Hematopoietic multipotent progenitor cell treated with erythropoietin and hydrocortisone succinate and interleukin-3 and kit ligand, for 15 days (in vitro differentiated cells): ENCODE measurements around the gene PARD6B.
A peak's percentile ranks its signal among the peaks of the same experiment; 100 is the strongest.

Source experiments
- DNase-seq: peaks from one replicate; pipeline ENCODE4 v3.0.0-alpha.2; 2015; ENCODE audit warnings: low spot score

Gene PARD6B

DNA sequence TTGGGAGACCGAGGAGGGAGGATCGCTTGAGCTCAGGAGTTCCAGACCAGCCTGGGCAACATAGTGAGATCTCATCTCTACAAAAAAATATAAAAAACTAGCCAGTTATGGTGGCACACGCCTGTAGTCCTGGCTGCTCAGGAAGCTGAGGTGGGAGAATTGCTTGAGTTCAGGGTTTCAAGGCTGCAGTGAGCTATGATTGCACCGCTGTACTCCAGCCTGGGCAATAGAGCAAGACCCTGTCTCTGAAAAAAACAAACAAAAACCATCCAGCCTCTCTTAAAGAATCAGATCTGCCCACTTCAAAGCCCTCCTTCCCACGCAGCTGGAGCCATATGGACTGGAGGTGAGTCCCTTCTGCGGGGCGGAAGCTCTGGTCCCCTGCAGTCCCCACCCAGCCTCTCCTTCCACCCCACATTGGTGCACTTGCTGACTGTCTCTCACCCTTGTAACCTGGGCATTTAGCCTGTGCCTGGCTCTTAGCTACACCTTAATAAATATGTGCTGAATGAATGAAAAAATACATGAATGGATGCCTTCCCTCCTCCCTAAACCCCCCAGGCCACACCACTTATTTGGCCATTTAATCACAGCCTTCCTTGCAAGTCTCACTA, 7.2 kb upstream of the PARD6B start:
- no peak for DNase-seq

DNA sequence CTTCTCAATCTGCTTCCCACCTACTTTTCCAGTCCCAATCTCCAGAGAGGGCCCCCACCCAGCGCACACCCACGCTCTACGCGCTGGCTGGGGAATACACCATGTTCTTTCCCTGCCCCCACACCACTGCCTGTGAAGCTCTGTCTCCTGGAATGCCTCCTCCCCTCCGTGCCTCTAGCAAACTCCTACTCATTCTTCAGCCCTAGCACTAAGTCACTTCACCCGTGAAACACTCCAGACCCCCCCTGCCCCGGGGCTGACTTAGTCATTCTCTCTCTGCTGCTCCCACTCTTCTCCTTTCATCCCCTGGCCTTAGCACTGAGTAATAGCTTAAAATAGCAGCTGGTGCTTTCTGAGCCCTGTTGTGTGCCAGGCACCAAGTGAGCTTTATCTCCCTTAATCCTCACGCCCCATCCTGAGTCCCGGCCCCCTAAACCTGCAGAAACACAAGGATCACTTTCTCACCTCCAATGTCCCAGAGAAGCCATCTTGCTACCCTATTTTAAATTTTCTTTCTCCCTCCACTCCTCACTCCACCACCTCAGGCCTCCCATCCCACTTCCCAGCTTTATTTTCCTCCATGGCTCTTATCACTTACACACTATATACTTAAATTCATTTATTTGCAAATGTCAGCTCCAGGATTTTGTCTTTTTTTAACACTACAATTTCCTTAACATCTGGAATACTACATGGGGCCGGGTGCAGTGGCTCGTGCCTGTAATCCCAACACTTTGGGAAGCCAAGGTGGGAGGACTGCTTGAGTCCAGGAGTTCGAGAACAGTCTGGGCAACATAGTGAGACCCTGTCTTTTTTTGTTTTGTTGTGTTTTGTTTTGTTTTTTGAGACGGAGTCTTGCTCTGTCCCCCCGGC, 6.3 kb upstream of the PARD6B start:
- DNase-seq, result no peak

DNA sequence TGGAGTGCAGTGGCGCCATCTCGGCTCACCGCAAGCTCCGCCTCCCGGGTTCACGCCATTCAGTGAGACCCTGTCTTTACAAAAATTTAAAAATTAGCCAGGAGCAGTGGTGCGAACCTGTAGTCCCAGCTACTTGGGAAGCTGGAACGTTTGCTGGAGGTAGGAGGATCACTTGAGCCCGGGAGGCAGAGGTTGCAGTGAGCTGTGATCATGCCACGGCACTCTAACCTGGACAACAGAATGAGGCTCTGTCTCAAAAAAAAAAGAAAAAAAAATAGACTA, 5.7 kb upstream of the PARD6B start:
- no peak for DNase-seq

DNA sequence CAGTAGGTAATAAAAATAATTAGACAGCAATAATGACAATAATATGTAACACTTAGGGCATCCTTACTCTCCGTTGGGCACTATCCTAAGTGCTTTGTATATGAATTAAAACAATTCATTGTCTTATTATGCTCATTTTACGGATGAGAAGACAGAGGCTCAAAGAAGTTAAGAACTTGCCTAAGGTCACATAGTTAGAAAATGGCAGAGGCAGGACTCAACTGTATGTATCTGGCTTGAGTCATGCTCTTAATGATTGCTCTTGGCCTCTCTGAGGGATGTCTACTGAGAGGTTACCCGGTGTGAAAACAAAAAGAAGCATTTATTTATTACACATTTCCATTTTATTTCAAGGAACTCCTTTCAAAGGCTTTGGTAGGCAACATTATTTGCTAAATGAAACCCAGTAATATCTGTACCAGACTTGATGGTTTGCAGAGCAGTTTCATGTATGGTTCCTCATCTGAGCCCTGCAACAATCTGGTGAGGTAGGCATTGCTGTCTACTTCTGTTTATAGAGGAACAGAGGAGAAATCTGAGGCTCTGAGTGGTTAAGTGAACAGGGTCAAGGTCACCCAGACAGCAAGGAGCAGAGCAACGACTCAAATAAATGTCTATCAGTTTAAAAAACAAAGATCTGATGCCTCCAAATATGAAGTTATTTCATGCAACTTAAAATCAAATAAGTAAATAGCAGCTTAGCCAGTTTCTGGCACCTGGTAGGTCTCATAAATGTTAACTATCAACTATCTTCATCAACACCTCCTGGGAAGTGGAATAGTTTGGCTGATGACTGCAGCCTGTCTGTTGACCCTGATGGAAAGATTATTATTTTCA, 4.2 kb upstream of the PARD6B start:
- DNase-seq, result no peak

DNA sequence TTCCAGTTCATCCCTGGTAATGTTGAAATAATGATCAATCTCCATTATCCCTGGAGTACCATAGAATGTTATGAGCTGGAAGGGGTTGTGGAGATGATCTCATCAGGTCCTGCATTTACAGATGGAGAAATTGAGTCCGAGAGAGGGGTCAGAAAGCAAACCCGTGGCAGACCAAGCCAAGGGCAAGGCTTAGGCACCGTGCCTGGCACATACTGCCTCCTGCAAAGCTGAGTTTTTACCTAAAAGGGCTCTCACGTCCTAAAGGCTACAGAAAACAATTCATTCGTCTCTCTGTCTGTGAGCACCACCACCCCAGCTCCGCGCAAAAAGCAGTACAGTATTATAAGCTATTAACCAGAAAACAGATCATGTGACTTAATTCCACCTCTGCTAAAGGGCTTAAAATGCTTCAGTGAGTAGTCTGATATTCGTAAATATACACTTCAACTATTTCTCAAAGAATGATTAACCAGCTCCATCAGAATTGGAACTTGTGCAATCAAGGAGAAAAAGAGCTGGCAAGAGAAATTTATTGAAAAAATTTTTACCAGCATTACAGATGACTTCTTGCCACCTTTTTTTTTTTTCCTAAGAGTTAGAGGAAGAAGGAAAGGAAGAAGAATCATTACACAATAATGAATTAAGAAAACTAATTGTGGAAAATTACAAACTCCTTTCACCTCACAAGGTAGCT, 3.4 kb upstream of the PARD6B start:
- DNase-seq, result no peak

DNA sequence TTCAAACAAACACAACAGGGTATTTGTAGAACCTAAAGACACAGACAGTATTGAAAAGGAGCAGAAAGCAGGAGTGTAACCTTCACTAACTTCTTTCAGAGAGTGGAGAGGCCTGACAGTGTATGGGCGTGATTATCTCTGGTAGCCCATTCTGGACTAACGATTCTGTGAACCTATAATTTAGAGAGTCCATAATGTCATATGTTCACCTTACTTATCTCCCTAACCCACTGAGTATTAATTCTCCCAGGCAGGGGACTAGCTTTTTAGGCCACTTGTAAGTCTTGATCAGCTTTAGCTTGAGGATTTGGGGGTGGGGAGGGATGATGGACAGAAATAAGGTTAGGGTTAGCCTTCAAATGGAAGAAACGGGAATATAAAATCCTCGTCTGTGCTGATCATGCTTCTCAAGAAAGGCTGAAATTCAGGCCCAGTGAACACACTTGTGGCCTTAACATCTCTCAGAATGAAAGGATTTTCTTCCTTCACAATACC, 2.8 kb upstream of the PARD6B start:
- no peak for DNase-seq

DNA sequence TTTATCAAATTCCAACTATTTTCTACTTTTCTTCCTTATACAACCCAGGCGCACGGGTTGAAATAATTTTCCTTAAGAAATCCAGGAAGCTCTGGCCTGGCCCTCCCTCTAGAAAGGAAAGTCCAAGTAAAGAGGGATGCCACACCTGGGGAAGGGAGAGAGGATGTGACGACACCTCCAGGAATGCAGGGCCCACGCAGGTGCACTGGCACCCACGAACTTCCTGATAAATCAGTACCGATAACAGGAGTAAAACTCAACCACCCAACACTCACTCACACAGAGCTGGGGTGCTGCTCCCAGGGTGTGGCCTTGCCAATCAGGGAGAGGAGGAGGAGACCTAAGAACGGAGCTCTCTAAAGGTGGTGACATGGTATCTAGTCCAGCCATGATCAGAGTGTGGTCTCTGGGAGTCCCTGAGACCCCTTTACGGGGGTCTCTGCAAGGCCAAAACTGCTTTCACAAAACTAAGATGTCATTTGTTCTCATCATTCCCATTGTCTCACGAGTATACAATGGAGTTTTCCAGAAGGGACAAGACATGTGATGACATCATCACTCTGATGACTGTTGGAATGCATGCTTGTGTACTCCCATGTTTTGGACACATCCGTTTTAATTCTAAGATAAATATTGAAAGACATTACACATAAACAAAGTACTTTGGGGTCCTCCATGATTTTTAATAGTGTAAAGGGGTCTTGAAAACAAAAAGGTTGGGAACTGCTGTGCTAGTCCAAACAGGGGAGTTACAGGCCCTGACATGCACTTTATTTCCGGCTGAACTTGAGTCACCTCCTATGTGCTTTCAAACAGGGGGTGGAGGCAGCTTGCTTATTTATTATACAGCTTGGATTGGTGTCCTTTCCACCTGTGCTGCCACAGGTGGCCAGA, 2.2 kb upstream of the PARD6B start:
- no peak for DNase-seq

DNA sequence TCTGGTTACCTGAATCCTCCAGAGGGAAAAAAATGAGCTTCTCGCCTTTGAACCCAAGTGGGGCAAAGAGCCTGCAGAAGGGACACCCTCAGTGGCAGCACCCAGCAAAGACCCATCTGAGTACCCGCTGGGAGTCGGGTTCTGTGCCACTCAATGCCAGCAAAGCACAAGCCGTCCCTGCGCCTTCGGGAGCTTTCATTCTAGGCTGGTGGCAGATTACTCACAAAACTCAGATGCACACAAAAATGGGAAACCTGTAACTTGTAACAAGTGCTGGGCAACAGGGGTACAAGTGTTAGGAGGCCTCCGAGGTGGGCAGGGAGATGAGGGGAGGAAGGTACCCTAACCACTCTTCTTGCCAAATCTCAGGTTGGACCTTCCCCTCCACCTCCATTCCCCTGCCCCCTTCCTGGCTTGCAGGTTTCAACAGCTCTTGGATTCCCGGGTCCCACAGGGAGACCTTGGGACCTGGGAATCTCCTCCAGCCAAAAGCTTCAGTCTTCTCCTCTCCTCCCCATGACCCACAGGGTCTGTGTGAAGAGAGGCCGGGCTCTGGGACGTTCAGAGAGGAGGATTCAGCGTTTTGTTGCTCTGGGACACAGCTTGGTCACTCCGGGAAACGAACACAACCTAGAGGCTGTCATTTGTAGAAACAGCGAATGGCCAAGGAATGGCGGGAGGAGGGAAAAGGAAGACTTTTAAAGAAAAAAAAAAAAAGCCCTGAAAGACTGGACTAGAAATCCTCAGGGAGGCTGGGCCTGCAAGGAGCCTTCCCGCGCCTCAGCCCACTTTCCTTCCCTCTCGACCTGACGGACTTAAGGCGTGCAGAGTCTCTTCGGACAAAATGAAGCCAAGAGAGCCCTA, 1.2 kb upstream of the PARD6B start:
- no peak for DNase-seq

DNA sequence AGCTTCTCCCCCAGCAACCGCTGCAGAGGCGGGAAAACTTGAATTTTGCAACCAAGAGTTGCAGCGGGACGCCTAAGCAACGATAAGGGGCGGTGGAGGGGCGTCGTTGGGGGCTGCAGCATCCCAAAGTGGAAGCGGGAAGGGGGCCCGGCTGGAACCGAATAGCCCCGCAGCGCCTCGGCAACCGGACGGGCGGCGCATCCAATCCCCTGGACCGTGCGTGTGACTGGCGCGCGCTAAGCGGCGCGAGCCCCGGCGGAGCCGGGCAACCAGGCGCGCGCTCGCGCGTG, 670 bp upstream of the PARD6B start:
- DNase-seq, result no peak

DNA sequence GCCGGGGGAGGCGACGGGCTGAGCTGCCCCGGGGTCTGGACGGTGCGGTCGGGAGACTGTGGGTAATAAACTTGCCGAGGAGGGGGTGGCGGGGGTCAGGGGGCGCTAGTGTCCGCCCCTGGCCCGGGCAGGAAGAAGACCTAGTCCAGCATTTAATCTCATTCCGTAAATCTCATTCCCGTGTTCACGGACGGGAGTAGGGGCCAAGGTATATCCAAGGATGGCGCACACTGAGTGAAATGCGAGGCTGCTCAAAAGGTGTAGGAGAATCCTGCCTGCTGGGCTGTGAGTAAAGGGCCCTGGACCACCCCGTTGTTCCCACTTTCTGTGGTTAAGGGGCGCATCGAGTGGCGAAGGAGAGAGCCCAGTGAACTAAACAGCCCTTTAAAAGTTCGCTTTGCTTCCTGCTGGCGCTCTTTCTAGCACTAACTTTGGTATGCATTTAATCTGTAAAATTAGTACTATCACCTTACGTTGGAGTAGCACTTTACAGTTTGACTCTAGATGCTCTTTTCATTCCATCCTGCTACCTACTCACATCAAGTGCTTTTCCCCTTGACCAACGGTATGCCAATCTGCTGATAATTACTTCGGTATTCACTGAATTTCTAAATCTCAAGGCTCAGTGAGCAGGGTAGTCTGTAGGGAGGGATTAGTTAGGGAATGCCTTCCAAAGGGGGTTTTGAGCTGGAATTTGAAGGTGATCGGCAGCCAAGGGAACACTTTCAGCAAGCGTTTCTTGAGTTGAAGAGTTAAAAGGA, 730 bp downstream of the PARD6B start:
- DNase-seq, result no peak

DNA sequence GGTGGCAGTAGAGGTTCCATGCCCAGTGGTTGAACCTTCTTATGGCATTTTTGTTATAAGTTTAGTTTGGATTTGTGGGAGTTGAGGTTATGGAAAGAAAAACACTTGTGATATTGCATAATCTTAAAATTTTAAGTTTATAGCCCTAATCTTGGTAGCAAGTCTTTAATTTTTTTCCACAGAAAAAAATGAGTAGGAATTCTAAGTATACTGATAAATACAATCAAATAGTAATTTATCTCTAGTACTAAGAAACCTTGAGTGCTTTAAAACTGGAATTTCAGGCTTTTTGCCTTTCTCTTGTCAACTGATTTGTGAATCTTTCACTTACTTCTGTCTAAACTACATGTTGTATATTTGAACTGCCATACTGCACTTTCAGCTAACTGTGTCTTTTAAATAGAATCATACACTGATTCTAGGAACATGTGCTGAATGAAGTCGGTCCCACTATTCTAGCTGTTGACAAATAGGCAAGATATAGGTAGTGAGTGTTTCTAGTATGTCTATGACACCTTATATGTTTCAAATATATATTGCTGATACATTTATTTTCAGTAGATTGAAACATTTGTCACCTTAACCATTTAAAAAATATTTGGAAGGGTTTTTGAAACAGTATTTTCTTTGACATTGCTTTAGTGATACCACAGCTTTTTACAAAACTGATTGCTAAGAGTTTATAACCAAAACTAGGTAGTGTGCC, 2.4 kb downstream of the PARD6B start:
- DNase-seq, result no peak

DNA sequence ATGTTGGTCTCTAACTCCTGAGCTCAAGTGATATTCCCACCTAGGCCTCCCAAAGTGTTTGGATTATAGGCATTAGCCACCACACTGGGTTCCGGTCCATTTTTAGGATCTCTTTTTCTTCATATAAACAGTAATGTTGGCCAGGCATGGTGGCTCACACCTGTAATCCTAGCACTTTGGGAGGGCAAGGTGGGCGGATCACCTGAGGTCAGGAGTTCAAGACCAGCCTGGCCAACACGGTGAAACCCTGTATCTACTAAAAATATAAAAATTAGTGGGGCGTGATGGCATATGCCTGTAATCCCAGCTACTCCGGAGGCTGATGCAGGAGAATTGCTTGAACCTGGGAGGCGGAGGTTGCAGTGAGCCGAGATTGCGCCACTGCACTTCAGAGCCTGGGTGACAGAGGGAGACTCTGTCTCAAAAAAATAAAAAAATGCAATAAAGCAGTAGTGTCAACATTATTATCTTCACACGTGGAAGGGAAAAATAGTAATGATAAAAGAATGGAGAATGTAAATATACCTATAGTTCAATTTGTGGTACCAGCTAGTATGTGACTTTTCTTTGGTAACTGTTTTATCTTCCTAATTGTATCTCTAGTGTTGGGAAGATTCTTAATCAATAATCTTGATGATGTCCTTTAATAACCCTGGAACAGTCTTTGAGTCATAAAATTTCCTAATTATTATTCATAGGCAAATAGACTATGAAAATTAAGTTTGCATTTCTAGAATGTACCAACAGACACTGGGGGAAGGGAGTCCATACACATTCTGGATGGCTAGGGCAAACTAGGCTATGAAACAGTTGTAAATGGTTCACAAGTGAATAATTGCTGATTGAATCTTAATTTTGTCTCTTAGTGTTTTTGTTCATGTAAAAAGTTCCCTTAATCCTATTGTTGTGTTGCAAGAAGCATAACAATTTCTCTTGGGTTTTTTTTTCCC, 3.6 kb downstream of the PARD6B start:
- DNase-seq, result no peak

DNA sequence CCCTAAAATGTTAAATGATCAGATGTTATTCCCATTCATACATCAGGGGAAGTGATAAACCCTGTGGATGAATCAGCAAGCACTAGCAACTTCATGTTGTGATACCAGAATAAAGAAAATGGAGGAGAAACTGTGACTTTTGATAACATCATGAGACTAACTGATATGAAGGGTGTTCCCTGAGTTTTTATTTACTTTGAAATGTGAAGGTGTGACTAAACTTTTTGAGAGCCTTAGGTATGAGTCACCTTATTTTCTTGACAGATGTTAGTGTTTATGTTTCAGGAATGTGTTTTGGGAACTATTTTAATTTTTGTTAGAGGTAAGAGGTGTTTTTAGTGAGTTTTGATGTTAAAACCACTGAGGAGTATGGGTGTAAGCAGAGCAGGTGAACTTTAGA, 4.4 kb downstream of the PARD6B start:
- DNase-seq, result peak; percentile 25

DNA sequence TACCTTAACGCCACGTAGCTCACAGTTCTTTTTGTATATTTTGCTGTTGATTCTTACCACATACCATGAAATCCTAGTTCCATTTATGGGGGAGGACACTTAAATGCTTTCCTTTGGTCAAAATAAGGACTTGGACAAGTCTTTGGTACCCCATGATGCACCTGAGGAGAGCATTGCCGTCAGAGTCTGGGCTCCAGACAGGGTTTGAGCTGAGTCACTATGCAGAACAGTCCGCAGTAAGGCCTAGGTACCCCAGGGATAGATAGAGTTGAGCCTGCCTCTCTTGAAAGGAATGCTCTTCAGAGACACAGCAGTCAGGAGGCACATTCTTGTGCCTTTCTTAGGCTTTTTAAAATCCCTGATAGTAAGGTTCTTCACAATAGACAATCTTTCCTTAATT, 6.0 kb downstream of the PARD6B start:
- DNase-seq, result no peak

DNA sequence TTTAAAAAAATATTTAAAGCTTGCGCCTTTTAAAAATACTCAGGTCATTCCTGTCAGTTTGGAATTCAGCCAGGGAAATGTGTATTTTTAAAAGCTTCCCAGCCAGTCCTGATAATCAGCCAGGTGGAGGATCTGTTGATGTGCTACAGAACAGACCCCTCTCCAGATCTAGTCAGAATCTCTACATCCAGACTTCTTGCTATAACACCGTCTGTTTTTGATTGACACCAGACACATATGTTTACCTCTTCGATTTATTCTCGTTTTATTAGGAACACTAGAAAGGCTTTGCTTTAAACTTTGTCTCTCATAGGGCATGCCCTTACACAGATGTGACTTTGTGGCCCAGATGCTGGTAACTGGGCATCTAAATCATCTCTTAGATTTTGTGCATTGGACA, 11.7 kb downstream of the PARD6B start:
- no peak for DNase-seq

DNA sequence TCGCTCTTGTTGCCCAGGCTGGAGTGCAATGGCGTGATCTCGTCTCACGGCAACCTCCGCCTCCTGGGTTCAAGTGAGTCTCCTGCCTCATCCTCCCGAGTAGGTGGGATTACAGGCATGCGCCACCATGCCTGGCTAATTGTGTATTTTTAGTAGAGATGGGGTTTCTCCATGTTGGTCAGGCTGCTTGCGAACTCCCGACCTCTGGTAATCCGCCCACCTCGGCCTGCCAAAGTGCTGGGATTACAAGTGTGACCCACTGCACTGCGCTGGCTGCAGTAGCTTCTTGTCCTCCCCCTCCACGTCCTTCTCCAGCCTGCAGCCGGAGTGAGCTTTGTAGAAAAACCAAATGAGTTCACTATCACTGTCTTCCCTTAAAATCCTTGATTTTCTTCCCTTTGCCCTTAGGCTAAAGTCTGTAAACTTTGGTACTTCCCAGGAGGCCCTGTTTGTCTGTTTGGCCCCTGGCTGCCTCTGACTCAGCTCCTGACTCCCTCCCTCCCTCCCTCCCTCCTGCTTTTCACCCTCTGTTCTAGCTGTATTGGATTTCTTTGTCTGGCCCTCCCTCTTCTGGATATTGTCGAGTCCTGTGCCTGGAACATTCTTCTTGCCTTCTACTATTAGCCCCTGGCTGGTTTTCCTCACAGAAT, 12.9 kb downstream of the PARD6B start:
- DNase-seq, result no peak

DNA sequence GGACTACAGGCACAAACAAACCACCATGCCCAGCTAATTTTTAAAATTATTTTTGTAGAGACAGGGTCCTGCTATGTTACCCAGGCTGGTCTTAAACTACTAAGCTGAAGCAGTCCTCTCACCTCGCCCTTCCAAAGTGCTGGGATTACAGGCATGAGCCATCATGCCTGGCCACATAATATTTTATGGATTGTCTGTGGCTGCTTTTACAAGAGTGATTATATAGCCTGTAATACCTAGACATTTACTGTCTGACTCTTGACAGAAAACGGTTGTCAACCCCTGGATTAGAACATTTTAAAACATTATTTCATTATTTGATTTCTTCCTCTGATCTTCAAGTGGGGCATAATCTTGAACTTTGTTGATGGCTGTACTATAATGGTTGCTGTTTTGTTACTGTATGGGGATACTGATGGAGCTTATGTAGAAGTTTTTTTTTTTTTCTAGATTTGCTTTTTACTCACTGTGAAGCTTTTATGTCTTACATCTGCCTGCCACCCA, 14.3 kb downstream of the PARD6B start:
- DNase-seq, result no peak
